Epithelial cell of prostate (primary cell): Measurements from ENCODE around the gene PDE8B.

Source experiments
- DNase-seq: peaks from one replicate; pipeline ENCODE4 v3.0.0-alpha.2; 2011; ENCODE audit warnings: low read depth, low spot score
- H3K27ac ChIP-seq: fragments of 450-650 bp; 2 replicates; pipeline ENCODE4 v1.5.1; 2017; ENCODE audit warnings: mild to moderate bottlenecking

PDE8B gene

GRCh38 chr5:77312413-77312812 lies 101.9 kb downstream of the PDE8B start:
- H3K27ac ChIP-seq: no peak overlapping the region
- no peak for DNase-seq

GRCh38 chr5:77316871-77317661 lies 106.6 kb downstream of the PDE8B start:
- no peak overlapping the region for H3K27ac ChIP-seq
- DNase-seq: no peak

GRCh38 chr5:77318060-77318459 lies 107.6 kb downstream of the PDE8B start:
- no peak for DNase-seq
- no peak overlapping the region for H3K27ac ChIP-seq

DNA sequence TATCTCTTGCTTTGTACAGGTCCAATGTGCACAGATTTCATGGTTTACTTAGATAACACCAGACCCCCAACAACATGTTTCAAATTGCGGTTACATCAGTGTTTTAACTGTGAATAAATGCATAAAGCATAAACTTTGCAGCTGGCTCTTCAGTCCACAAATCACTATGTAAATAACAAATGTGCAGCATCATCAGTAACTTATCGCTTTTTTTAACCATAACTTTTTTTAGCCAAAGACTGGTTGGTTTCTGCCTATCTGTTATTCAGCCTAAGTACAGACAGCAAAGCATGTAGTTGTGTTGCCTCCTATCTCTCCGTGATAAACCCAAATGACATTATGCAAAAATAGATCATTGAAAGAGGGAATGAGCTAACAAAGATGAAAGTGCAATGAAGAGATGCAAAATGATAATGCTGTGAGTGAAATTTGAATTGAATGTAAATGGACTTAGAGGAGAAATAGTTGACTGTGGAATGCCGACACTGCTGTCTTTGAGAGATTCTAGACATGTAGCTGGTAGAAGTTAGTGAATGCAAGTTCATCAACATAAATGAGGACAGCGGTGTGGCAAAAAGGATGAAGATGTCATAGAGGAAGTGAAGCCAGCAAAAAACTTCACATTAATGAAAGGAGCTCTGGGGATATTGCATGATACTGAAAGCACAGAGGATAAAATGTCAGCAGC lies 108.8 kb downstream of the PDE8B start:
- no peak overlapping the region for H3K27ac ChIP-seq
- no peak for DNase-seq

- DNase-seq: no peak
- H3K27ac ChIP-seq: no peak overlapping the region
Observed at GRCh38 chr5:77321793-77322394, 111.4 kb downstream of the PDE8B start.

DNA sequence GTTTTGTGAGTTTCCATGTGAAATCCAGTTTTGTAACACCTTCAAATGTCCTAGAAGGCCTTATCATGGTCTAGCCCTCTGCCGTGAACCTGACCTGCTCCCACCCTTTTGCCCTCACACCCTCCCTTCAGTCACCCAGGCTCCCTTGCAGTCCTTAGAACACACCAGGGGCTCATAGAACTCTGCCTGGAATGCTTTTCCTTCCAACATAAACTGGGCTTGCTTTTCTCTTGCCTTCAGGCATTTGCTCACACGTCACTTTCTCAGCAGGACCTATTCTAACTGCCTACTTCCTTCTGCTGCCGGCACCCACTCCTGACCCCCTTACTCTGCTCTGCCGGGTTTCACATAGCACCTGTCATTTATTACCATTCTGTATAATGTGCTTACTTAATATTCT lies 111.9 kb downstream of the PDE8B start:
- no peak overlapping the region for H3K27ac ChIP-seq
- DNase-seq: no peak

- H3K27ac ChIP-seq: no peak overlapping the region
- no peak for DNase-seq
Observed at GRCh38 chr5:77325921-77326541, 115.6 kb downstream of the PDE8B start.

GRCh38 chr5:77326986-77327734 lies 116.7 kb downstream of the PDE8B start:
- no peak for DNase-seq
- no peak overlapping the region for H3K27ac ChIP-seq

GRCh38 chr5:77328930-77329647 lies 118.6 kb downstream of the PDE8B start:
- no peak overlapping the region for H3K27ac ChIP-seq
- no peak for DNase-seq

- no peak overlapping the region for H3K27ac ChIP-seq
- no peak for DNase-seq
Observed at GRCh38 chr5:77329664-77330430, 119.4 kb downstream of the PDE8B start.

- no peak for DNase-seq
Observed at GRCh38 chr5:77333036-77333435, 122.6 kb downstream of the PDE8B start.

DNA sequence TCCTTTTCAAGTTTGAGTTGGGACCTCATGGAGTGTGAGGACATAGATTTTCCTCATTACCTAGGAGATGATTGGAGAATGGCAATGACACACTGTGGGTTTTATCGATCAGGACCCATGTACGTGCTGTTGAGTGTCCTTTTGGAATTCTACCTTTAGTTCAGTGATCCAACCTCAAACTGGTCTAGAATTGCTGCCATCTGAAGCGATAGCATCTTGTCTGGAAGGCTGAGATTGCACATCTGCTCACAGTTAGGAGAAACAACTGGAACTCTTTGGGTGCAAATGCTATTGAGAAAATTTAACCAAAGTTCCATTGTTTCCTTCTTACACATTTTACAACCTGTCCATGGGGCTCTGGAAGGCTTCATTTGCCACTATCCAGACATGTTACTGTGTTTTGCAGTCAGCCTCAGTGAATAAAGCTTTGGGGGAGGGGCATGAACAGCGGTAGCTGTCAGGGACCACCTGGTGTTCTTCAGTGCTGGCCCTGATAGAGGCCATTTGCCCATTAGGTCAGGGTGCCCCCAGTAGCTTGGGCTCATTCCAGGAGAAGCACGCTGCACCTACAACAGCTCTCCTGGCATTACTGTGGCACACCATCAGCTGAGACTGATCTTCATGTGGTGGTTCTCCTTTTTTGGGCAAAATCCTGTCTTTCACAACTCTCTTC lies 123.1 kb downstream of the PDE8B start:
- DNase-seq: no peak
- no peak overlapping the region for H3K27ac ChIP-seq

More at GRCh38 chr5:77333036-77333435, 122.6 kb downstream of the PDE8B start:
- no peak overlapping the region for H3K27ac ChIP-seq

DNA sequence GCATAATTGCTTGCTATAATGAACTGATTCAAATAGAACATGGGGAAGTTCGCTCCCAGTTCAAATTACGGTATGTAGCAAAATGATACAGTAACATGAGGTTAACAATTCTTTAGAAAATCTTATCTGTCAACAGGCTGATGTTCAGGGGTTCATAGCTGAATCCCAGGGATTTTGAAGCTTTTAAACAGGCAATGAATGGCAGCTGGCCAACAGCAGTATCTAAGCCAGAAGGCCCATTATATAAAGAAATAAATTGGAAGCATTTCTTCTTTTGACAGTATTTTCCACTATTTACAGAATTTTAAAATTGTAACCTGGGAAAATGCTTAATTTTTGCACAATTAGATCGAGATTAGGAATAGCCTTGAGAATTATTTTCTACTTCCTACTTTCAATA lies 126.8 kb downstream of the PDE8B start:
- no peak overlapping the region for H3K27ac ChIP-seq

GRCh38 chr5:77337686-77338085 lies 127.2 kb downstream of the PDE8B start:
- no peak for DNase-seq
- H3K27ac ChIP-seq: no peak overlapping the region

More for the DNA sequence above, 126.8 kb downstream of the PDE8B start:
- DNase-seq: no peak

GRCh38 chr5:77339337-77339890 lies 128.9 kb downstream of the PDE8B start:
- H3K27ac ChIP-seq: no peak overlapping the region
- DNase-seq: no peak

GRCh38 chr5:77343165-77343564 lies 132.7 kb downstream of the PDE8B start:
- no peak for DNase-seq
- H3K27ac ChIP-seq: no peak overlapping the region

DNA sequence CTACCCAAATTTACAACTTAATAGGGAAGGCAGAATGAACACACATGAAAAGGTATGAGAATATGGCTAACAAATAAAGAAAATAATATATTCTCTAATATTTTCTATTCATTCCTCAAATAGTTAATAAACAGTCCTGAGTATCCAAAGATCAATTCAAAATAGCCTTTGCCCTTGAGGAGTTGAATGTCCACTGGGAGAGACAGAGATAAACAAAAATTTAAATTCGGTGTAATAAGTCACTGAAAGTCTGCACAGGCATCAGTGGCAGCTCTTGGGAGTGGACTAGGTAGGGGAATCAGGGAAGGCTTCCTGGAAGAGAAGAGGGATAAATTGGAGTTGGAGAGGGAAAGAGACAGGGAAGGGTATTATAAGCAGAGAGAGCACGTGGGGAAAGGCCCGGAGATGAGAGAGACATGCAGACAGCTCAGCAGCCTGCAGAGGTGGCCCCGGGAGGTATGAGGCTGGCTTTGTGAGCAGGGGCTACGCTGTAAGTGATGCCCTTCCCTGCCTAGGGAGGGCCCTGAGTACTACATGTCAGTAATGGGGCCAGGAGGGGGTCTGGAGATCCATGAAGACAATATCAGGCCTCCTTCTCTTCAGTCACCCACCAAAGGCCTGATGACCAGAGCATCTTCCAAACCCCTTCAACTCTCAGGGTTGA lies 137.1 kb downstream of the PDE8B start:
- H3K27ac ChIP-seq: no peak overlapping the region
- DNase-seq: no peak
